HG03558 (cell line): ENCODE data around the gene NEK4.

Experiments used
- ATAC-seq: cut with Tn5 transposase; IDR thresholded peaks from one replicate; pipeline ENCODE4 v1.9.1; 2021; ENCODE audit warnings: moderate number of reproducible peaks; ENCODE audit not compliant: unreplicated experiment; ENCODE audit errors: extremely low read depth

Gene NEK4

DNA sequence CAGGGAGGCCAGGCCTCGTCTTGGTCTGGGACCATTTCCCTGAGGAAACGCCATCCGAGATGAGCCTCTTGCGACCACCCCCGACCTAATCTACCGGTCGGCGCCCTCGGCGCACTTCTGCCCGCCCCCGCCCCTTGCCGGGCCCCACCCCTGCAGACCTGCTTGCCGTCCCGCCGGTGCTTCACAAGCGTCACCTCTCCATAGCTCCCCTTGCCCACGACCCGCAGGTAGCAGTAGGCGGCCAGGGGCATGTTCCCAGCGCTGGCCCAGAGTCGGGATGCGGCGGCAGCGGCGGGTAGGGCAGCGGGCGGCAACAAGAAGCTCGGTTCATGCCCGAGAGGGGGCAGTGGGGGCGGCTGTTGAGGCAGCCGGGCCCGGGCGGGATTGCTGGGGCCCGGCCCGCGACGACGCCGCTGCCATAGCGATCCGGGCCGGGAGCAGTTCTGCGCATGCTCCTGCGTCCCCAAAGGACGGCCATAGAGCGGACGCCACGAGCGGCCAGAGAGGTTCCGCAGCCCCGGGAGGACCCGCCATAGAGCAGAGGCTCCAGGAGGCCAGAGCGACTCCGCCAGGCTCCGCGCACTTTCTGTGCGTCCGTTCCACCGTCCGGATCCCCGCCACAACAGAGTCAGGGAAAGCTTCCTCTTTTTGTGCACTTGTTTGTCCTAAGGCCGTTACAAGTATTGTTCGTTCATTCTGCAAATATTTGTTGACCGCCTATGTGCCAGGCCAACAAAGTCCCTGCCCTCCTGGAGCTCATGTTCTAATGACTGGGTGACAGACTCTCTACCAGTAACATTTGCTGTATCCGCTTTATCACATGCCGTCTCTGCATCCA, at the start of gene NEK4:
NEK4 (minus strand) TSS at position 445 of the 838 bp plus-strand sequence; CDS start at position 251, 194 bp downstream.
- ATAC-seq: peak; percentile 88

DNA sequence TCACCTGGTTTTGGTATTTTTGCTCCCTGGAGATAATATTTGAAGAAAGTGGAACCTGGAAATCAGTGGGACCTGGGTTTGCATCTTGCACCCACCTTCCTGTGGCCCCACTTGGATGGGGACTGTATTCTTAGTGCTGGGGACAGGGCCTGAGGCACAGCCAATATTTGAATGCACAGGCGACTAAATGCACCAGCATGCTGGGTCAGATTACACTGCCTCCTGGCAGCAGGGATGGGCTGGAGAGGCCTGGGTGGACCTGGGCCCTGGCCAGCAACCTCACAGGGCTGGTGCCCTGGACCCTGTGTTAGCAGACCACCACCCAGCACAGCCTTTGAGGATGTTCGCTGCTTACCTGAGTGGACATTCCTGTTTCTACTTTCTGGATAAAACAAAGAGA, 49.2 kb upstream of the NEK4 start:
- ATAC-seq: no peak

DNA sequence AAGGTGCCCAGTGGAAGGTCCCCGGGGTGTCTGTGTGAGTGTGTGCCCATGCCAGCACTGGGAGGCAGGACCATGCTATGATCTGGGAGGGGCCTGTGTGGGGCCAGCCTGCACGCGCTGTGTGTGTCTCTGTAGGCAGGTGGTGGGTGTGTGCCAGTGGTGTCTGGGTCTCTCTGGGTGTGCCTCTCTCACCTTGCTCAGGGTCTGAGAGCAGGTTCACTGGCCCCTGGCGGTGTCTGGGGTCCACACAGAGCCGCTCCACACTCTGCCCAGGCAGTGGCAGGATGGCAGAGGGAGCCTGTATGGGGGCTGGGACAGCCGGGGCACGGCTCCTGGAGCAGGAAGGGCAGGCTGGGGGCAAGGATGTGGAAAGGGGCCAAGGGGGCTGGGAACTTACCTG, 47.1 kb upstream of the NEK4 start:
- no peak for ATAC-seq

DNA sequence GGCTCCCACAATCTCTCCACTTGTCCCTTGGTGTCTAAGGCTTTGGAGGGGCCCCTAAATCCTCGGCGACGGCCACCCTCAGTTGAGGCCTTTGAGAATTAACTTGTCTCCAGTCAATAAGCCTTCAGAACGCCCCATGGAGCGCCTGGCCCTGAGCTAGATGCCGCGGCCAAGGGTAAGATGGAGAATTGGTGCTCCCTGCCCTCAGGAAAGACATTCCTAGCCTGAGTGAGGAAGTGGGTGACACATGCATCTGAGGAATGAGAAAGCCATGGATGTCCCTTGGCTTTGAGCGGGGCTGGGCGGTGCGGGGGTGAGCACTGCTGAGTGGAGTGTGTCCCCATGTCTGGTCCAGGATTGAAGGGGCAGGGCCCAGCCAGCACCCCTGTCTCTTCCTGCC, 46.5 kb upstream of the NEK4 start:
- no peak for ATAC-seq

DNA sequence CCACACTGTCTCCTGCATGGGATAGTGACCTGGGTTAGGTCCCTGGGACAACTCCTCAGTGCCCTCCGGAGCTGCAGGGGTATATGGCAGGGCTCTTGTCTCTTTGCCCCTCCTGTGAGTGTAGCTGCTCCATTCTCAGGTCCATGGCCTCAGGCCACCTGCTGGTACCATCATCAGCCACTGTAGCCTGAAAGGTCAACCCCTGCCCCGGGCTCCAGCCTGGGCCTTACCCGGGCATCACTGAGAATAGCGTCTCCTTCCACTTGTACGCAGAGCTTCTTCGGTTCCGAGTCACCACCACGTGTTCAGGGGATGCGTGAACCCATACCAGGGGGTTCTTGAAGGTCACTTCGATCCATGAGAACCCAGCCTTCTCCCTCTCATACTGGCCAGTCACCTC, 45.9 kb upstream of the NEK4 start:
- ATAC-seq: no peak

DNA sequence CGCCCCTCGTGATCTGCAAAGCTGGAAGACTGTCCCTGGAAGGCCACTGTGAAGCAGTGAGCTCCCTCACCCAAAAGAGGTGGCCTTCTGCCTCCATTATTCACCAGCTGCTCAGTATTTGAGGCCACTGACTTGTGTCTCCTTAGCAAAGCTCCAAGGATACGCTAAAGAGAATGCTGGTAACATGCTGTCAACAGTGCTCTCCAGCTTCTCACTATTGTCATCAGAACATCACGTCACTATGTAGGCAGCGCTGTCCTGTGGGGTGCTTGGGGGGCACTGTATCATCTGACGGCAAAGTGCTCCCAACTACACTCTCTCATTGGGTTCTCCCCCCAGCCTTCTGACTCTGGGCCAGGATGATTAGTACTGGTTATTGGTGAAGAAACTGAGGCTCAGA, 45.5 kb upstream of the NEK4 start:
- no peak for ATAC-seq

DNA sequence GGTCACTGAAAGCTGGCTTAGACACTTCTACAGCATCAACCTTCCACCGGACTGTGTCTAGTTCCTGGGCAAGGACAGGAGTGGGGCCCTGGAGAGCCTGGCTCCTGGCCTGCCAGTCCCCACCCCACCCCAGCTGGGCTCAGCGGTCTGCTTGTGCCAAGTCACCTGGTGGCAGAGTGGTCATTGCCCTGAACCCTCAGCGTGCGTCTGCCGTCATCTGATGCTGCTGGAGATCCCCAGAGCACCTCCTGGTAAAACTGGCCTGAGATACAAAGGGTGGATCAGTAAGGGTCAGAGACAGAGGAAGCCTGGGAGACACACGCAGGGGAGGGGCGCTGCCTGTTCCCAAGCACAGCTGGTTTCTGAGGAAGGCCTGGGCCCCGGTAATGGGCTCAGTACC, 43.1 kb upstream of the NEK4 start:
- no peak for ATAC-seq

DNA sequence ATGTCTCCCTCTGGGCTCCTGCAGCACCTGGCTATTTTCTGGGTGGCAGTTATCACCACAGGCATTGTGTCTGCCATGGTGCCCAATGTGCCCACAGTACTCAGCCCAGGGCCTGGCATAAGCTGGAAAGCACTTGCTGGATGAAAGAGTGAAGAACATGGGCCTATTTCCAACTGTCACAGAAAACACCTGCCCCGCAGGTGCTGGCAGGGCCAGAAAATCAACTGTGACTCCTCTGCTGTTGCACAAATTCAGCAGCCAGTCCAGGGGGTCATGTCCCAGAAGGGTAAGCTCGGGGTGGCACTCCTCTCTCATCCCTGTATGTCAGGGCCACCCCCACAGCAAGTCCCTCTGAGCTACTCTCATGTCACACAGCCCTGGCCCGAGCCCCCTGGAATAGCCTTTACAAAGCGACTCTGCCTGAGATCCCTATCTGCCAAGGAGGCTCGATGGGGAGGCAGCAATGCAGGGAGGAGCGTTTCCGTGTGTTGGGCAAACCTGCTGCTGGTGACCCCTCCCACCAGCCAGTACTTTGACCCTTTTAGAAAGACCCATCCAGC, 40.8 kb upstream of the NEK4 start:
- ATAC-seq: no peak

DNA sequence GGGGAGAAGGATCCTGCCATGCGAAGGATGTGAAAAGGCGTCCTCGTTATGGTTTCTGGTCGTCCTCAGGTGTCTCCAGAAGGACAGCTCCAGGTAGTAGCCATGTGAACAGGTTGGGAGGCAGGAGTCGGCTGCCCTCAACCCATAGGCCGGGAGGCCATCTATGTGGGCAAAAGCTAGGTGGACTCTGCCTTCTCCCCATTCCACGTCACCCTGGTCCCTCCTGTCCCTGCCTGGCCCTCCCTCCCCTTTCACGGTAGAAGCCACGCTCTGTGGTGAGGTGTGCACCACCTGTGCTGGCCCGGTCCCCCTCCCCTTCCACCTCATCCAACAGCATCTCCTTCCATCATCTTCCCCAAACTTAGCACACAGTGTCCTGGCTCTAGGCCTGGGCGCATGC, 40.2 kb upstream of the NEK4 start:
- ATAC-seq: no peak

DNA sequence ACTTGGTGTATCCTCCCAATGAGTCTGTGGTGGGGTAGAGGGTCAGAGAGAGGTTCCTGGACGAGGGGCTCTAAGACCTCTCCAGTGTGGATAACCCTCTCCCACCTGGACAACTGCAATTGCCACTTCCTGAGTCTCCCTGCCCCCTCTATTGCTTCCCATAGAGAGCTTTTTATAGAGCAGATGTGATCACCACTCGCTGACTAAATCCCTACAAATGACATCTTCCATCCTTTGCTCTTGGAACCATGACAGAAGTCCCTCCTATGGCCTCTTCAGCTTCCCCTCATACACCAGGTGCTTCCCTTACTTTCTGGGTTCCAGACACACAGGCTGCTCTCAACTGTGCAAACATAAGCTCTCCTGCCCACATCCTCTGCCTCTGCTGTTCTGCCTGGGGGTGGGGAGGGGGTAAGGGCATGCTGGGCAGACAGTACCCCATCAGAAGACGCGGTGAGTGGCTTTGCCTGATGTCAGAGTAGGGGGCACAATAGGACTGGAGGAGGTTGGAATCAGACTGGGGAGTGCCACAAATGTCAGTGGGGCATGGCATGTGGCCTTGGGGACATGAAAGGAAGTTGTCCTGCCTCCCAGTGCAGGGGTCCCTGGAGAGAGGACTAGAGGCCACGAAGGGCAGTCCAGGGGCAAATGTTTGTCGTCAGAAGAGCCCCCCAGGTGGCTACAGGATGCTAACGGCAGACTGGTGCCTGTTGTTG, 39.1 kb upstream of the NEK4 start:
- ATAC-seq: no peak

DNA sequence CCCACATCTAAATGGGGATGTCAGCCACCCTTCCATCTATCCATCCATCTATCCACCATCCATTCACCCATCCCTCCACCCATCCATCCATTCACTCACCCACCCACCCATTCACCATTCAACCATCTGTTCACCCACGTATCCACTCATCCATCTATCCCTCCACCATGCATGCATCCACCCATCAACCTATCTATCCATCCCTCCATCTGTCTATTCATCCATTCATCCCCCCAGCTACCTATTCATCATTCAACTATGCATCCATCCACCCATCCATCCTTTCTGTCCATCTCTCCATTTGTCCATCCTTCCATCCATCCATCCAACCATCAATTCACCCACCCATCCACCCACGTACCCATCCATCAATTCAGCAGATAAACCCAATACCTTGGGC, 38.4 kb upstream of the NEK4 start:
- ATAC-seq: no peak

DNA sequence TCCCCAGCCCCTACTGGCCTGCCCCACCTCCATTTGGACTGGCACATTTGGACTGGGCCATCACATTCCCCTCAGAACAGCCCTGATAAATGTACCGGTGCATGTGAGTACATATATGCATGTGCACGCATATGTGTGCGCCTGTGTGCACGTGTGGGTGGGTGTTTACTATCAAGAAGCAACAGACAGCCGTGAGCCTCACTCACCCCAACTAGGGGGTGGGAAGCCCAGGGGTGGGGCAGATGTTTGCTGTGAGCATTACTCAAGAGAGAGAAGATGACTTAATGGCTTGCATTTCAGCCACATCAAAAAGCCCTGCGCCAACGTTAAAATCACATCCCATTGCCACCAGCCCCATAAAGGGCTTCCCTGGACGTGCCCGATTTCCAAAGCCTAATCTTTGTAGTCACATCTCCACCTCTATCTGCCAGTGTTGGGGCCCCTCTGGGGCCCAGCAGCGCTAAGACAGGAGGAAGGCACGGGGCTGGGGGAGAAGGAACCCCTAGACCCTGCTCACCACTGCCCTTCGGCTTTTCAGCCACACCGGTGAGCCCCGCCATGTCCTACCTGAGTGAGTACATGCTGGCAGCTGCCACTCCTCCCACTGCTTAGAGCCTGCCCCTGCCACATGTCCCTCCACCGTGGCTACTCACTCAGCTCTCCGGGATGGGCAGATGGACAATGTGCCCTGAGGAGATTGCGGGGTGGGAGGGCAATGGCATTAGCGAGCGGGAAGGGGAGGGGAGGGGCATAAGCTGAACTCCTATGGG, 34.7 kb upstream of the NEK4 start:
- no peak for ATAC-seq

DNA sequence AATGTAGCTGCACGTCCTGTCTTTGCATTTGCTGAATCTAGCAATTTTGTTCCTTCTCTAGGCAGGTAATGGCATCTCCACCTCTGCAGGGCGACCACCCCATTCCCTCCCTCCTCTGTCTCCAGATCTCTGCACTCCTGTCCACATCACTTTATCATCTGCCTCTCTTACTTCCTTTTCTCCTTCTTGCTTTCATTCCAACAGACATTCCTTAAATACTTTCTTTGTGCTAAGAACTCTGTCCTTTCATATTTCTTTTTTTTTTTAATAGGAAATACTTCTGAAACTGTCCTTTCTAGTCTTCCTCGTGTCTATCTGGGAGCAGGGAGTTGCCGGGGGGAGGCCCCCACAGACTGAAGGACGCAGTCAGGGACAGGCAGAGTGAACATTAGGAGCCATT, 31.1 kb upstream of the NEK4 start:
- no peak for ATAC-seq

DNA sequence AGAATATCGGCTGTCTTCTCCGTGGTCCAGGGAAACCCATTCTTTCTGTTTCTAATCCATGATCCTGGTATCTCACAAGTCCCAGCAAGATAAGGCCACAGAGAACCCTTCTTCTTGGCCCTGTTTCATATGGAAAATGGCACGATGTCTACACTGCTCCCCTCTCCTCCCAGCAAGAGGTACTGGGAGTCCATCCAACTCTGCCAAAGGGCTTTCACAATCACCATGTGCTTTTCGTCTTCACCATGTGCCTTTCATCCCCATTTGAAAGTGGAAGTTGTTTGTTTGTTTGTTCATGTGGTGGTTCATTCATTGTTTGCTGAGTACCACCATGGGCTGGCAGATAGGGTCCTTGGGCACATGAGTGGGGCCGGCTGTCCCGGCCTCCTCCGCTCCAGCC, 29.3 kb upstream of the NEK4 start:
- no peak for ATAC-seq

DNA sequence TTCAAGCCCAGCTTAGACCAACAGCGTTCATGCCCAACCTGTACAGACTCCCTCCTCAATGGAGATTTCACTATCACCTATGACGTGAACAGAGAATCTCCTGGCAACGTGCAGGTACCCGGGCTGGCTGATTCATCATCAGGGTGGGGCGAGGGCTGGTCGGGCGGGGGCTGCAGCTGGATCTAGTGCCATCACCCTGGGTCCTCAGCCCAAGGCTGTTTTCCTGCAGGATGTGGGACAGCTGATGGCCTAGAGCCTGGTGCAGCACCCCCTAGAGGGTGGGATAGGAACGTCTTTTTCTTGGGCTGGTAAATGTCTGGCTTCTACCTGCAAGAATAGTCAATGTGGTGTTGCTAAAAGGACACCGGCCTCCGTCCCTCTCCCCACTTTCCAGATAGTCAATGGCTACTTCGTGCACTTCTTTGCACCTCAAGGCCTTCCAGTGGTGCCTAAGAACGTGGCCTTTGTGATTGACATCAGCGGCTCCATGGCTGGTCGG, 28.3 kb upstream of the NEK4 start:
- no peak for ATAC-seq

DNA sequence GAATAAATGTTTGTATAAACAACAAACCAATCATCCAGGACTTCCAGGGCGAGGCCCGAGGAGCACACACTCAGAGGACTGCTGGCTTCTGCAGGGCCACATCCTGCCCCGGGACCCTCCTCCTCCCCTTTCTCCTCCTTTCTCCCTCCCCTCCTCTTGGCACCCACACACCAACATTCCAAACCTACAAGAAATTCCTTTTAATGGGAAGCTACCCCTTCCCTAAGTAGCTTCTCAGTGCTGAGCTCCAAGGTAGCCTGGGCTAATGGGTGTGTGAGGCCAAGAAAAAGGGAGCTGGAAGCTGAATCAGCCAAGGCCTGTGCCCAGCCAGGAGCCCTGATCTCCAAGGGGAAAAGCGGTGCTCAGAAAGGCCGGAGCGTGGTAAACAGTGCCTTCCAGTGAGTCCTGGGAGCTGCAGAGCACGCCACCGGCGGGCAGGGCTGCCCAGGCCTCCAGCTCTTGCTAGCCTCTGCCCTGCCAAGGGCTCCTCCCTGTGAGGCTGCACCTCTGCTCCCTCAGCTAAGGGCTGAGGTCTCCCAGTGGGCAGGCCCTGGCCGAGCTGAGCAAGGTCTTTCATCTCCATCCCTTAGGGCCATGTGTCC, 27.7 kb upstream of the NEK4 start:
- no peak for ATAC-seq

DNA sequence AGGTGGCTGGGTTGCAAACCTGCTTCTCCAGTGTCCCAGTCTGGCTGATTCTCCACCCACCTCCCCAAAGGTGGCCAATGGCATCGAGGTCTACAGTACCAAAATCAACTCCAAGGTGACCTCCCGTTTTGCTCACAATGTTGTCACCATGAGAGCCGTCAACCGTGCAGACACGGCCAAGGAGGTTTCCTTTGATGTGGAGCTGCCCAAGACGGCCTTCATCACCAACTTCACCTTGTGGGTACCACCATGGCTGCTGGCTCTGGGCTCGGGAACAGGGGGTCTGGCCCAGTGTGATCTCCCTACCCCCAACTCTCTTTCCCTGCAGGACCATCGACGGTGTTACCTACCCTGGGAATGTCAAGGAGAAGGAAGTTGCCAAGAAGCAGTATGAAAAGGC, 25.7 kb upstream of the NEK4 start:
- ATAC-seq: no peak

DNA sequence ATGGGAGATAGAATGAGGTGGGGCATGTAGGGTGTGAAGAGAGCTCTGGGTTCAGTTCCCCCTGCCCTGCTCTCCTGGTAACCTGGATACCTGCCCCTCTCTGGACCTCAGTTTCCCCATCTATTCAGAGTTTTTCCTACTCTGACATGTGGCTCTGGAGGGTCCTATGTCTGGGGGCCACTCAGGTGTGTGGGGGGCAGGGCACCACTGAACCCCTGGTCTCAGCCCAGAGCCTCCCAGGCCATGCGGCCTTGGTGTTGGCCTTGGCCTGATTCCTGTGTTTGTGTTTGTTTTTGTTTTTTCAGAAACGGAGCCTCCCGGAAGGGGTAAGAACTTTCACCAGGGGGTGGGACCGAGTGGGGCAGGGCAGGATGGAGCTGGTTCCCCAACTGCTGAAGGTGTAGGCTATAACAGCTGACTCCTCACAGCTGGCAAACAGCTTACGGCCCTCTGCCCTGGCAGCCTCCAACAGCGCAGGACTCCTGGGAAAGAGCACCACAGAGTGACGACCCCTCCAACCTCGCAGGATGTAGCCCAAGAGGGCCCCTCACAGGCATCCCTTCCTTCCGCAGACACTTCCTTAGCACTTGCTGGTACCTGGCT, 24.7 kb upstream of the NEK4 start:
- ATAC-seq: no peak

DNA sequence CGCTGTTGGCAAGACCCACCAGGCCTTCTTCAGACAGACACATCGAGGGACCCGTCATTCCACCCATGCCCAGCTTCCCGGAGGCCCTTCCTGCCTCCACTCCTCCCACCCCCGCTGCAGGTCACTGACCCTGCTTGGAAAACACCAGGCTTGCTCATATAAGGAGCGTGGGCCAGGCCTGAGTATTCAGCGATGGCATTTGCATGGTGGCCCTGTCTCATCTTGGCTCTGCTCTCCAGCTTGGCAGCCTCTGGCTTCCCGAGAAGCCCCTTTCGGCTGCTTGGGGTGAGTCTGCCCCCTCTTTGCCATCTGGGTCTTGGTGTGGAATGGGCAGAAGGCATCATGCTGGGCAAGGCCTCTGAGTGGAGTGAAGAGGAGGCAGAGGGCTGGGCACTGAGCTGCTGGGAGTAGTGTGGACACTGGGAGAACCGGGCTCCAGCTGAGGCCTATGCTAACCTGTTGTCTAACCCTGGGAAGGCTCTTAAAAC, 23.9 kb upstream of the NEK4 start, which contains the start of gene ITIH3:
ITIH3 (plus strand) TSS at position 185 of the 488 bp plus-strand sequence; CDS start at position 193, 8 bp downstream.
- ATAC-seq: no peak
